ENCODE results near the gene TMOD1.

The TMOD1 gene

GRCh38 chr9:97547098-97547829 lies 45.8 kb downstream of the TMOD1 start:
- no peak for DNase-seq (ENCODE audit: low read depth, low spot score)

GRCh38 chr9:97548379-97548778 lies 46.9 kb downstream of the TMOD1 start:
- no peak for DNase-seq (ENCODE audit: low read depth, low spot score)

- no peak for DNase-seq (ENCODE audit: low read depth, low spot score)
Observed at GRCh38 chr9:97548819-97549540, 47.5 kb downstream of the TMOD1 start.

- DNase-seq (ENCODE audit: low read depth, low spot score): no peak
Observed at GRCh38 chr9:97550386-97550785, 48.9 kb downstream of the TMOD1 start.

- no peak for DNase-seq (ENCODE audit: low read depth, low spot score)
Observed at GRCh38 chr9:97551308-97551707, 49.8 kb downstream of the TMOD1 start.

GRCh38 chr9:97553141-97553540 lies 51.7 kb downstream of the TMOD1 start:
- DNase-seq (ENCODE audit: low read depth, low spot score): no peak

- no peak for DNase-seq (ENCODE audit: low read depth, low spot score)
Observed at GRCh38 chr9:97553841-97554240, 52.4 kb downstream of the TMOD1 start.

GRCh38 chr9:97554566-97555075 lies 53.2 kb downstream of the TMOD1 start:
- DNase-seq (ENCODE audit: low read depth, low spot score): no peak

- DNase-seq (ENCODE audit: low read depth, low spot score): no peak
Observed at GRCh38 chr9:97555164-97555563, 53.7 kb downstream of the TMOD1 start.

GRCh38 chr9:97556036-97556720 lies 54.7 kb downstream of the TMOD1 start:
- no peak for DNase-seq (ENCODE audit: low read depth, low spot score)

GRCh38 chr9:97556721-97557605 lies 55.5 kb downstream of the TMOD1 start:
- no peak for DNase-seq (ENCODE audit: low read depth, low spot score)

- DNase-seq (ENCODE audit: low read depth, low spot score): no peak
Observed at GRCh38 chr9:97557606-97558095, 56.2 kb downstream of the TMOD1 start.

- no peak for DNase-seq (ENCODE audit: low read depth, low spot score)
Observed at GRCh38 chr9:97558701-97559101, 57.2 kb downstream of the TMOD1 start.

- DNase-seq (ENCODE audit: low read depth, low spot score): no peak
Observed at GRCh38 chr9:97559111-97559514, 57.6 kb downstream of the TMOD1 start.

GRCh38 chr9:97560154-97560553 lies 58.7 kb downstream of the TMOD1 start:
- DNase-seq (ENCODE audit: low read depth, low spot score): no peak

- no peak for DNase-seq (ENCODE audit: low read depth, low spot score)
Observed at GRCh38 chr9:97560851-97561250, 59.4 kb downstream of the TMOD1 start.

GRCh38 chr9:97561501-97561900 lies 60.0 kb downstream of the TMOD1 start:
- DNase-seq (ENCODE audit: low read depth, low spot score): no peak

GRCh38 chr9:97562542-97562941 lies 61.1 kb downstream of the TMOD1 start:
- DNase-seq (ENCODE audit: low read depth, low spot score): no peak

GRCh38 chr9:97563458-97564135 lies 62.1 kb downstream of the TMOD1 start:
- DNase-seq (ENCODE audit: low read depth, low spot score): no peak

GRCh38 chr9:97564291-97565175 lies 63.1 kb downstream of the TMOD1 start:
- no peak for DNase-seq (ENCODE audit: low read depth, low spot score)
